GM12878 (cell line): ENCODE data around the gene ANK3. TPM values are rescaled to one million over a fixed set of nuclear protein-coding genes. Genes with fewer than 3 reads are reported as not detected.
A peak's percentile ranks its signal among the peaks of the same experiment; 100 is the strongest.

Source experiments
- BCLAF1 ChIP-seq: fragments of 450-650 bp; IDR thresholded peaks from 2 replicates; pipeline ENCODE4 v1.6.1; 2017; ENCODE audit warnings: antibody characterized with exemption, mild to moderate bottlenecking, moderate library complexity
- E4F1 ChIP-seq: fragments of 450-650 bp; IDR thresholded peaks from 2 replicates; pipeline ENCODE4 v1.6.1; 2018; ENCODE audit warnings: borderline replicate concordance, mild to moderate bottlenecking; ENCODE audit not compliant: partially characterized antibody
- ESRRA ChIP-seq: IDR thresholded peaks from 2 replicates; pipeline ENCODE4 v1.6.1; 2012; ENCODE audit warnings: mild to moderate bottlenecking, low read length, improper control_type of control experiment
- GABPA ChIP-seq: IDR thresholded peaks from 2 replicates; pipeline ENCODE4 v1.6.1; 2014; ENCODE audit warnings: antibody characterized with exemption, low read depth, mild to moderate bottlenecking, inconsistent platforms
- HSF1 ChIP-seq: fragments of 150-350 bp; IDR thresholded peaks from 2 replicates; pipeline ENCODE4 v1.6.1; 2014; ENCODE audit warnings: mild to moderate bottlenecking, low read depth, low read length
- MLLT1 ChIP-seq: fragments of 450-650 bp; IDR thresholded peaks from 2 replicates; pipeline ENCODE4 v1.6.1; 2016; ENCODE audit warnings: mild to moderate bottlenecking
- MYB ChIP-seq: fragments of 150-350 bp; IDR thresholded peaks from 2 replicates; pipeline ENCODE4 v1.6.1; 2014; ENCODE audit warnings: mild to moderate bottlenecking, low read depth, low read length, borderline replicate concordance
- NFIC ChIP-seq: IDR thresholded peaks from 2 replicates; pipeline ENCODE4 v1.6.1; 2012; ENCODE audit warnings: low read depth, mild to moderate bottlenecking, inconsistent platforms, low read length, moderate library complexity
- PAX8 ChIP-seq: fragments of 450-650 bp; IDR thresholded peaks from 2 replicates; pipeline ENCODE4 v1.6.1; 2017; ENCODE audit warnings: mild to moderate bottlenecking, moderate library complexity
- POLR2AphosphoS2 ChIP-seq: IDR thresholded peaks from 2 replicates; pipeline ENCODE4 v1.6.1; 2011; ENCODE audit warnings: low read depth, mild to moderate bottlenecking, low read length, improper control_type of control experiment, moderate library complexity
- POLR2AphosphoS5 ChIP-seq: IDR thresholded peaks from 2 replicates; pipeline ENCODE4 v1.6.1; 2011; ENCODE audit warnings: mild to moderate bottlenecking, low read length, inconsistent platforms
- RAD21 ChIP-seq: IDR thresholded peaks from 2 replicates; pipeline ENCODE4 v1.6.1; 2011; ENCODE audit warnings: mild to moderate bottlenecking, low read depth, low read length, moderate library complexity; ENCODE audit not compliant: insufficient read depth
- RB1 ChIP-seq: fragments of 450-650 bp; formaldehyde crosslinking; IDR thresholded peaks from 2 replicates; pipeline ENCODE4 v1.6.1; 2017; ENCODE audit warnings: mild to moderate bottlenecking, borderline replicate concordance
- SP1 ChIP-seq: IDR thresholded peaks from one replicate; pipeline ENCODE4 v1.6.1; 2011; ENCODE audit warnings: low read depth, low read length
- STAT3 ChIP-seq: IDR thresholded peaks from 2 replicates; pipeline ENCODE4 v1.6.1; 2011; ENCODE audit warnings: low read depth, low read length, improper control_type of control experiment
- ZBTB33 ChIP-seq: fragments of 450-650 bp; IDR thresholded peaks from 2 replicates; pipeline ENCODE4 v1.6.1; 2017; ENCODE audit warnings: mild to moderate bottlenecking
- ZNF207 ChIP-seq: fragments of 450-650 bp; IDR thresholded peaks from 2 replicates; pipeline ENCODE4 v1.6.1; 2014; ENCODE audit warnings: antibody characterized with exemption, mild to moderate bottlenecking, borderline replicate concordance
- ZNF24 ChIP-seq: fragments of 450-650 bp; IDR thresholded peaks from 2 replicates; pipeline ENCODE4 v1.6.1; 2017; ENCODE audit warnings: antibody characterized with exemption, mild to moderate bottlenecking
- polyA plus RNA-seq, 11 experiments: library from polyadenylated mRNA; depleted of rRNA in 4 of 11; unstranded in 6 of 11; stranded (reverse) in 5 of 11; fragments of >200 nt; fragmentation: Nextera tagmentation in 4 of 11; fragmentation: Illumina TruSeq in 1 of 11; extraction: Ambion mirVana in 4 of 11; extraction: Trizol in 1 of 11; gene quantifications; 1 replicate in 1 of 11; 2 replicates in 10 of 11; pipeline versions ENCODE4 v1.2.1 to v1.2.3, GENCODE V29; 2011 to 2016; ENCODE audit warnings: inconsistent platforms in 2 of 11, missing spikeins in 2 of 11, low read depth in 1 of 11
- total RNA-seq, 4 experiments: library from RNA; depleted of rRNA in 3 of 4; stranded (reverse); fragments of >200 nt in 3 of 4; fragmentation: Illumina TruSeq in 1 of 4; extraction: Trizol in 1 of 4; gene quantifications; 2 replicates each; pipeline versions ENCODE4 v1.2.1 to v1.2.3, GENCODE V29; 2013 to 2021

Gene ANK3
- total and polyA plus RNA-seq, 10 of the 15 experiments (the other 5 are each of a cell fraction or from before 2014, with no cell fraction given): 0.06 to 0.82 (median 0.20) TPM; not detected in 2

- TF ChIP-seq RAD21 (no peak), MYB (no peak), RB1 (no peak), ESRRA (no peak), ZNF207 (no peak), ZNF24 (no peak), GABPA (peak; percentile 43; the same call in 1 of the 2 replicates), PAX8 (no peak), BCLAF1 (no peak), HSF1 (no peak), POLR2AphosphoS5 (no peak), POLR2AphosphoS2 (no peak), E4F1 (no peak), STAT3 (no peak), MLLT1 (no peak), ZBTB33 (no peak), SP1 (no peak), NFIC (peak; percentile 98)
Measured at GRCh38 chr10:60086862-60087261, 302.8 kb downstream of the ANK3 start (continued).
